Measurements from ENCODE around the gene IER3IP1. TPM values are rescaled to one million over a fixed set of nuclear protein-coding genes. Genes with fewer than 3 reads are reported as not detected.

The IER3IP1 gene
- total RNA-seq, 4 donors from 2014 or later, result 13.2 to 17.6 (median 14.3) TPM

GRCh38 chr18:47108373-47108772 lies 67.8 kb downstream of the IER3IP1 start:
- H3K27me3 ChIP-seq, result no peaks in the 10 kb centered on the region
- 80 to 83% methylated on average over 3 of the region's 3 CpGs for WGBS, 2 donors
- intact Hi-C loops (cut with DNase I), result no loop called here
- peaks cover 21 to 24% of the 10 kb centered on the region in 2 donors for H3K36me3 ChIP-seq
- TF ChIP-seq POLR2A (IDR thresholded peaks at IDR 0.05), result no peak
- no peak for TF ChIP-seq CTCF (IDR thresholded peaks at IDR 0.05)
- H3K4me1 ChIP-seq, result peaks cover 5 to 17% of the 10 kb centered on the region in 2 donors
- DNase-seq, result no peak
- H3K9me3 ChIP-seq, result no peaks in the 10 kb centered on the region
- H3K4me3 ChIP-seq (replicated peaks in 1 of 3), result no peak overlapping the region
- H3K27ac ChIP-seq, result no peak overlapping the region

Small RNA genes lying within 50 kb of the gene (small RNA-seq; reads per million reads assigned to genes)
- gene AC012254.4, result not detected

Other genes starting within 250 kb of the IER3IP1 start
- not detected for gene ELOA2, start 140.7 kb downstream of the IER3IP1 start, total RNA-seq
- gene HDHD2, start 25.9 kb downstream of the IER3IP1 start, total RNA-seq, result 100 to 1,000 TPM in 1 of 4 donors, 10 to 100 TPM in 3; 39.8 to 114 (median 54.6) TPM
- not detected for gene SKOR2, start 75.3 kb upstream of the IER3IP1 start, total RNA-seq